ENCODE results near the gene SERPINE1.

SERPINE1 gene

GRCh38 chr7:101169110-101169837 is 42.4 kb downstream of the SERPINE1 start:
- Histone ChIP-seq H3K9me3 (replicated peaks; ENCODE audit: low read length) (no peaks in the 10 kb centered on the region), H3K36me3 (ENCODE audit: insufficient read depth, low read length) (no peaks in the 10 kb centered on the region)

GRCh38 chr7:101169838-101170551 is 43.1 kb downstream of the SERPINE1 start:
- no peaks in the 10 kb centered on the region for H3K36me3 ChIP-seq (ENCODE audit: insufficient read depth, low read length)
- peak overlapping the region; percentile 67 for H3K4me2 ChIP-seq (ENCODE audit: low read length)
- peaks cover 77% of the 10 kb centered on the region for H3K27me3 ChIP-seq (ENCODE audit: control insufficient read depth, insufficient read depth, low read length)
- peaks cover 73% of the 10 kb centered on the region for H3K4me1 ChIP-seq (ENCODE audit: control insufficient read depth, insufficient read depth, low read length)
- H3K9me3 ChIP-seq (replicated peaks; ENCODE audit: low read length) = no peaks in the 10 kb centered on the region
- no peak overlapping the region for H3K9ac ChIP-seq (ENCODE audit: low read depth, low read length)
- H3K4me3 ChIP-seq (ENCODE audit: low read length) = peak overlapping the region; percentile 27

More at GRCh38 chr7:101169110-101169837, 42.4 kb downstream of the SERPINE1 start:
- H3K9ac ChIP-seq (ENCODE audit: low read depth, low read length) = no peak overlapping the region
- H3K27me3 ChIP-seq (ENCODE audit: control insufficient read depth, insufficient read depth, low read length) = peaks cover 76% of the 10 kb centered on the region
- H3K4me3 ChIP-seq (ENCODE audit: low read length) = peak overlapping the region; percentile 27
- peak overlapping the region; percentile 67 for H3K4me2 ChIP-seq (ENCODE audit: low read length)
- peaks cover 79% of the 10 kb centered on the region for H3K4me1 ChIP-seq (ENCODE audit: control insufficient read depth, insufficient read depth, low read length)

GRCh38 chr7:101170617-101171441 is 43.9 kb downstream of the SERPINE1 start:
- peaks cover 67% of the 10 kb centered on the region for H3K4me1 ChIP-seq (ENCODE audit: control insufficient read depth, insufficient read depth, low read length)
- H3K27me3 ChIP-seq (ENCODE audit: control insufficient read depth, insufficient read depth, low read length) = peaks cover 79% of the 10 kb centered on the region
- no peak overlapping the region for H3K9ac ChIP-seq (ENCODE audit: low read depth, low read length)
- H3K9me3 ChIP-seq (replicated peaks; ENCODE audit: low read length) = no peaks in the 10 kb centered on the region
- no peak overlapping the region for H3K4me3 ChIP-seq (ENCODE audit: low read length)
- H3K36me3 ChIP-seq (ENCODE audit: insufficient read depth, low read length) = no peaks in the 10 kb centered on the region
- H3K4me2 ChIP-seq (ENCODE audit: low read length) = no peak overlapping the region

- no peak overlapping the region for H3K4me2 ChIP-seq (ENCODE audit: low read length)
- H3K9ac ChIP-seq (ENCODE audit: low read depth, low read length) = no peak overlapping the region
- H3K27me3 ChIP-seq (ENCODE audit: control insufficient read depth, insufficient read depth, low read length) = peaks cover 79% of the 10 kb centered on the region
- H3K36me3 ChIP-seq (ENCODE audit: insufficient read depth, low read length) = no peaks in the 10 kb centered on the region
- H3K4me3 ChIP-seq (ENCODE audit: low read length) = no peak overlapping the region
- H3K9me3 ChIP-seq (replicated peaks; ENCODE audit: low read length) = no peaks in the 10 kb centered on the region
- H3K4me1 ChIP-seq (ENCODE audit: control insufficient read depth, insufficient read depth, low read length) = peaks cover 62% of the 10 kb centered on the region
These were observed 44.5 kb downstream of the SERPINE1 start for GRCh38 chr7:101171442-101171837.

GRCh38 chr7:101172005-101172853 is 45.3 kb downstream of the SERPINE1 start:
- no peaks in the 10 kb centered on the region for H3K36me3 ChIP-seq (ENCODE audit: insufficient read depth, low read length)
- peaks cover 82% of the 10 kb centered on the region for H3K27me3 ChIP-seq (ENCODE audit: control insufficient read depth, insufficient read depth, low read length)
- H3K9me3 ChIP-seq (replicated peaks; ENCODE audit: low read length) = no peaks in the 10 kb centered on the region
- H3K4me1 ChIP-seq (ENCODE audit: control insufficient read depth, insufficient read depth, low read length) = peaks cover 56% of the 10 kb centered on the region
- H3K9ac ChIP-seq (ENCODE audit: low read depth, low read length) = no peak overlapping the region
- H3K4me2 ChIP-seq (ENCODE audit: low read length) = peak overlapping the region; percentile 87
- no peak overlapping the region for H3K4me3 ChIP-seq (ENCODE audit: low read length)

- Histone ChIP-seq H3K36me3 (ENCODE audit: insufficient read depth, low read length) (no peaks in the 10 kb centered on the region), H3K9me3 (replicated peaks; ENCODE audit: low read length) (no peaks in the 10 kb centered on the region), H3K4me2 (ENCODE audit: low read length) (peak overlapping the region; percentile 87), H3K9ac (ENCODE audit: low read depth, low read length) (peak overlapping the region; percentile 34), H3K4me1 (ENCODE audit: control insufficient read depth, insufficient read depth, low read length) (peaks cover 54% of the 10 kb centered on the region), H3K4me3 (ENCODE audit: low read length) (peak overlapping the region; percentile 63), H3K27me3 (ENCODE audit: control insufficient read depth, insufficient read depth, low read length) (peaks cover 83% of the 10 kb centered on the region)
These were observed 46.2 kb downstream of the SERPINE1 start for GRCh38 chr7:101172854-101173751.

GRCh38 chr7:101173752-101174244 is 46.9 kb downstream of the SERPINE1 start:
- Histone ChIP-seq H3K4me1 (ENCODE audit: control insufficient read depth, insufficient read depth, low read length) (peaks cover 47% of the 10 kb centered on the region), H3K36me3 (ENCODE audit: insufficient read depth, low read length) (no peaks in the 10 kb centered on the region), H3K4me3 (ENCODE audit: low read length) (peak overlapping the region; percentile 63), H3K27me3 (ENCODE audit: control insufficient read depth, insufficient read depth, low read length) (peaks cover 81% of the 10 kb centered on the region), H3K4me2 (ENCODE audit: low read length) (peak overlapping the region; percentile 87), H3K9ac (ENCODE audit: low read depth, low read length) (no peak overlapping the region), H3K9me3 (replicated peaks; ENCODE audit: low read length) (no peaks in the 10 kb centered on the region)

- Histone ChIP-seq H3K4me1 (ENCODE audit: control insufficient read depth, insufficient read depth, low read length) (peaks cover 41% of the 10 kb centered on the region), H3K9me3 (replicated peaks; ENCODE audit: low read length) (no peaks in the 10 kb centered on the region), H3K4me2 (ENCODE audit: low read length) (no peak overlapping the region), H3K36me3 (ENCODE audit: insufficient read depth, low read length) (no peaks in the 10 kb centered on the region), H3K4me3 (ENCODE audit: low read length) (no peak overlapping the region), H3K27me3 (ENCODE audit: control insufficient read depth, insufficient read depth, low read length) (peaks cover 85% of the 10 kb centered on the region), H3K9ac (ENCODE audit: low read depth, low read length) (no peak overlapping the region)
These were observed 47.5 kb downstream of the SERPINE1 start for GRCh38 chr7:101174322-101174854.

- Histone ChIP-seq H3K4me2 (ENCODE audit: low read length) (no peak overlapping the region), H3K36me3 (ENCODE audit: insufficient read depth, low read length) (no peaks in the 10 kb centered on the region), H3K9me3 (replicated peaks; ENCODE audit: low read length) (no peaks in the 10 kb centered on the region), H3K9ac (ENCODE audit: low read depth, low read length) (no peak overlapping the region), H3K27me3 (ENCODE audit: control insufficient read depth, insufficient read depth, low read length) (peaks cover 84% of the 10 kb centered on the region), H3K4me1 (ENCODE audit: control insufficient read depth, insufficient read depth, low read length) (peaks cover 33% of the 10 kb centered on the region), H3K4me3 (ENCODE audit: low read length) (no peak overlapping the region)
These were observed 48.8 kb downstream of the SERPINE1 start for GRCh38 chr7:101175664-101176063.

- H3K9ac ChIP-seq (ENCODE audit: low read depth, low read length) = no peak overlapping the region
- H3K4me1 ChIP-seq (ENCODE audit: control insufficient read depth, insufficient read depth, low read length) = peaks cover 16% of the 10 kb centered on the region
- no peaks in the 10 kb centered on the region for H3K36me3 ChIP-seq (ENCODE audit: insufficient read depth, low read length)
- H3K4me3 ChIP-seq (ENCODE audit: low read length) = no peak overlapping the region
- no peak overlapping the region for H3K4me2 ChIP-seq (ENCODE audit: low read length)
- H3K9me3 ChIP-seq (replicated peaks; ENCODE audit: low read length) = no peaks in the 10 kb centered on the region
- H3K27me3 ChIP-seq (ENCODE audit: control insufficient read depth, insufficient read depth, low read length) = peaks cover 73% of the 10 kb centered on the region
These were observed 50.7 kb downstream of the SERPINE1 start for GRCh38 chr7:101177644-101178043.

Data from skeletal muscle satellite cell (primary cell).